ENCODE data around the gene NLGN1.
"Not testable (repeated sequence)": the region's sequence is repeated elsewhere in the genome, so short reads cannot be mapped to it uniquely, and the experiment has no call there.

Gene NLGN1

GRCh38 chr3:173403376-173403775 lies 5.8 kb downstream of the NLGN1 start:
- H3K27ac Mint-ChIP-seq = no peak overlapping the region
- no peaks in the 10 kb centered on the region for H3K36me3 Mint-ChIP-seq (ENCODE audit: low read depth)
- H3K4me3 Mint-ChIP-seq = no peak overlapping the region
- H3K9me3 Mint-ChIP-seq = no peaks in the 10 kb centered on the region
- peaks cover 24% of the 10 kb centered on the region for H3K27me3 Mint-ChIP-seq
- H3K4me1 Mint-ChIP-seq (ENCODE audit: low read depth) = peaks cover 1% of the 10 kb centered on the region

- peaks cover 17% of the 10 kb centered on the region for H3K27me3 Mint-ChIP-seq
- no peaks in the 10 kb centered on the region for H3K9me3 Mint-ChIP-seq
- no peaks in the 10 kb centered on the region for H3K4me1 Mint-ChIP-seq (ENCODE audit: low read depth)
Measured at GRCh38 chr3:173404156-173404555, 6.6 kb downstream of the NLGN1 start.

GRCh38 chr3:173410436-173410835 lies 12.9 kb downstream of the NLGN1 start:
- Mint-ChIP-seq H3K27ac (no peak overlapping the region), H3K9me3 (no peaks in the 10 kb centered on the region), H3K27me3 (no peaks in the 10 kb centered on the region), H3K4me3 (no peak overlapping the region), H3K4me1 (ENCODE audit: low read depth) (no peaks in the 10 kb centered on the region), H3K36me3 (ENCODE audit: low read depth) (no peaks in the 10 kb centered on the region)

More at GRCh38 chr3:173404156-173404555, 6.6 kb downstream of the NLGN1 start:
- no peaks in the 10 kb centered on the region for H3K36me3 Mint-ChIP-seq (ENCODE audit: low read depth)
- H3K27ac Mint-ChIP-seq = no peak overlapping the region
- no peak overlapping the region for H3K4me3 Mint-ChIP-seq

- H3K4me1 Mint-ChIP-seq (ENCODE audit: low read depth) = no peaks in the 10 kb centered on the region
- H3K36me3 Mint-ChIP-seq (ENCODE audit: low read depth) = no peaks in the 10 kb centered on the region
- no peaks in the 10 kb centered on the region for H3K9me3 Mint-ChIP-seq
- no peak overlapping the region for H3K4me3 Mint-ChIP-seq
- H3K27me3 Mint-ChIP-seq = no peaks in the 10 kb centered on the region
- H3K27ac Mint-ChIP-seq = no peak overlapping the region
Measured at GRCh38 chr3:173410849-173411248, 13.3 kb downstream of the NLGN1 start.

GRCh38 chr3:173411375-173411973 lies 13.9 kb downstream of the NLGN1 start:
- Mint-ChIP-seq H3K4me1 (ENCODE audit: low read depth) (no peaks in the 10 kb centered on the region), H3K4me3 (no peak overlapping the region), H3K36me3 (ENCODE audit: low read depth) (no peaks in the 10 kb centered on the region), H3K27ac (no peak overlapping the region), H3K27me3 (no peaks in the 10 kb centered on the region), H3K9me3 (no peaks in the 10 kb centered on the region)

- Mint-ChIP-seq H3K36me3 (ENCODE audit: low read depth) (no peaks in the 10 kb centered on the region), H3K27me3 (no peaks in the 10 kb centered on the region), H3K4me3 (no peak overlapping the region), H3K27ac (no peak overlapping the region), H3K9me3 (peaks cover 4% of the 10 kb centered on the region), H3K4me1 (ENCODE audit: low read depth) (no peaks in the 10 kb centered on the region)
Measured at GRCh38 chr3:173416070-173416469, 18.5 kb downstream of the NLGN1 start.

- Mint-ChIP-seq H3K4me3 (no peak overlapping the region), H3K4me1 (ENCODE audit: low read depth) (no peaks in the 10 kb centered on the region), H3K27ac (no peak overlapping the region), H3K27me3 (no peaks in the 10 kb centered on the region), H3K9me3 (peaks cover 23% of the 10 kb centered on the region), H3K36me3 (ENCODE audit: low read depth) (no peaks in the 10 kb centered on the region)
Measured at GRCh38 chr3:173429076-173429475, 31.5 kb downstream of the NLGN1 start.

GRCh38 chr3:173429527-173429926 lies 32.0 kb downstream of the NLGN1 start:
- Mint-ChIP-seq H3K9me3 (peaks cover 23% of the 10 kb centered on the region), H3K27me3 (no peaks in the 10 kb centered on the region), H3K36me3 (ENCODE audit: low read depth) (no peaks in the 10 kb centered on the region)

GRCh38 chr3:173430576-173430975 lies 33.0 kb downstream of the NLGN1 start:
- H3K36me3 Mint-ChIP-seq (ENCODE audit: low read depth) = no peaks in the 10 kb centered on the region
- H3K9me3 Mint-ChIP-seq = peaks cover 21% of the 10 kb centered on the region
- H3K4me1 Mint-ChIP-seq (ENCODE audit: low read depth) = no peaks in the 10 kb centered on the region
- H3K27me3 Mint-ChIP-seq = no peaks in the 10 kb centered on the region
- H3K4me3 Mint-ChIP-seq = no peak overlapping the region
- no peak overlapping the region for H3K27ac Mint-ChIP-seq

More at GRCh38 chr3:173429527-173429926, 32.0 kb downstream of the NLGN1 start:
- H3K27ac Mint-ChIP-seq = no peak overlapping the region
- H3K4me3 Mint-ChIP-seq = no peak overlapping the region
- H3K4me1 Mint-ChIP-seq (ENCODE audit: low read depth) = no peaks in the 10 kb centered on the region

GRCh38 chr3:173439004-173439403 lies 41.5 kb downstream of the NLGN1 start:
- Mint-ChIP-seq H3K27ac (no peak overlapping the region), H3K4me3 (no peak overlapping the region), H3K4me1 (ENCODE audit: low read depth) (no peaks in the 10 kb centered on the region), H3K36me3 (ENCODE audit: low read depth) (no peaks in the 10 kb centered on the region), H3K9me3 (peaks cover 8% of the 10 kb centered on the region), H3K27me3 (no peaks in the 10 kb centered on the region)

GRCh38 chr3:173440514-173440913 lies 43.0 kb downstream of the NLGN1 start:
- Mint-ChIP-seq H3K27me3 (no peaks in the 10 kb centered on the region), H3K4me1 (ENCODE audit: low read depth) (no peaks in the 10 kb centered on the region), H3K9me3 (peaks cover 8% of the 10 kb centered on the region), H3K27ac (no peak overlapping the region), H3K4me3 (no peak overlapping the region), H3K36me3 (ENCODE audit: low read depth) (no peaks in the 10 kb centered on the region)

- not testable (repeated sequence) for H3K27ac Mint-ChIP-seq; H3K27me3 Mint-ChIP-seq; H3K4me1 Mint-ChIP-seq (ENCODE audit: low read depth); H3K4me3 Mint-ChIP-seq; H3K36me3 Mint-ChIP-seq (ENCODE audit: low read depth)
- H3K9me3 Mint-ChIP-seq = peaks cover 13% of the 10 kb centered on the region
Measured at GRCh38 chr3:173451561-173451960, 54.0 kb downstream of the NLGN1 start.

- H3K4me1 Mint-ChIP-seq (ENCODE audit: low read depth) = no peaks in the 10 kb centered on the region
- H3K27me3 Mint-ChIP-seq = no peaks in the 10 kb centered on the region
- H3K36me3 Mint-ChIP-seq (ENCODE audit: low read depth) = no peaks in the 10 kb centered on the region
- H3K9me3 Mint-ChIP-seq = peaks cover 3% of the 10 kb centered on the region
- H3K27ac Mint-ChIP-seq = no peak overlapping the region
- H3K4me3 Mint-ChIP-seq = no peak overlapping the region
Measured at GRCh38 chr3:173463250-173463649, 65.7 kb downstream of the NLGN1 start.

- peaks cover 3% of the 10 kb centered on the region for H3K9me3 Mint-ChIP-seq
- no peaks in the 10 kb centered on the region for H3K27me3 Mint-ChIP-seq
- H3K36me3 Mint-ChIP-seq (ENCODE audit: low read depth) = no peaks in the 10 kb centered on the region
- no peaks in the 10 kb centered on the region for H3K4me1 Mint-ChIP-seq (ENCODE audit: low read depth)
- no peak overlapping the region for H3K27ac Mint-ChIP-seq
- no peak overlapping the region for H3K4me3 Mint-ChIP-seq
Measured at GRCh38 chr3:173465112-173465511, 67.6 kb downstream of the NLGN1 start.

- Mint-ChIP-seq H3K36me3 (ENCODE audit: low read depth) (no peaks in the 10 kb centered on the region), H3K4me3 (no peak overlapping the region), H3K4me1 (ENCODE audit: low read depth) (no peaks in the 10 kb centered on the region), H3K9me3 (peaks cover 3% of the 10 kb centered on the region), H3K27ac (no peak overlapping the region), H3K27me3 (no peaks in the 10 kb centered on the region)
Measured at GRCh38 chr3:173465898-173466678, 68.5 kb downstream of the NLGN1 start.

- Mint-ChIP-seq H3K27me3 (no peaks in the 10 kb centered on the region), H3K4me1 (ENCODE audit: low read depth) (no peaks in the 10 kb centered on the region)
Measured at GRCh38 chr3:173467501-173467900, 70.0 kb downstream of the NLGN1 start.

More at GRCh38 chr3:173467501-173467900, 70.0 kb downstream of the NLGN1 start:
- Mint-ChIP-seq H3K4me3 (no peak overlapping the region), H3K36me3 (ENCODE audit: low read depth) (no peaks in the 10 kb centered on the region), H3K9me3 (peaks cover 3% of the 10 kb centered on the region), H3K27ac (no peak overlapping the region)

Measured in stimulated activated naive CD8-positive, alpha-beta T cell treated with anti-CD3 and anti-CD28 coated beads, Interleukin-15, Interleukin-2, amounts not matched to agents 100 ng/mL and 50 ng/mL, for 24 hours (primary cell).